Spleen (tissue), 11 donors: Measurements from ENCODE around the gene FRMD4A. TPM values are rescaled to one million over a fixed set of nuclear protein-coding genes. Genes with fewer than 3 reads are reported as not detected.
A peak's percentile ranks its signal among the peaks of the same experiment; 100 is the strongest.

ENCODE experiments used
- DNase-seq: peaks from one replicate; pipeline ENCODE4 v3.0.0-alpha.2; 2020
- H3K27ac ChIP-seq, 8 donors: fragments of 200-600 bp; sonication (generic) in 7 of 8; 1 replicate in 4 of 8; 2 replicates in 4 of 8; pipeline versions ENCODE4 v1.5.0 to v1.8.0; 2016 to 2021; ENCODE audit warnings: inconsistent platforms in 4 of 8, mild to moderate bottlenecking in 4 of 8, moderate library complexity in 1 of 8
- H3K27me3 ChIP-seq, 7 donors: fragments of 200-600 bp; sonication (generic) in 6 of 7; replicated peaks in 1 of 7; 1 replicate in 4 of 7; 2 replicates in 3 of 7; pipeline versions ENCODE4 v1.5.0 to v1.8.0; 2016 to 2021; ENCODE audit warnings: inconsistent platforms in 3 of 7, mild to moderate bottlenecking in 1 of 7
- H3K36me3 ChIP-seq, 6 donors: fragments of 200-600 bp; sonication (generic) in 5 of 6; 1 replicate in 4 of 6; 2 replicates in 2 of 6; pipeline versions ENCODE4 v1.5.0 to v1.8.0; 2016 to 2021; ENCODE audit warnings: inconsistent platforms in 2 of 6
- H3K4me1 ChIP-seq, 6 donors: fragments of 200-600 bp; sonication (generic) in 5 of 6; 1 replicate in 3 of 6; 2 replicates in 3 of 6; pipeline versions ENCODE4 v1.5.0 to v1.8.0; 2016 to 2021; ENCODE audit warnings: inconsistent platforms in 3 of 6
- H3K4me3 ChIP-seq, 8 donors: fragments of 200-600 bp; sonication (generic) in 7 of 8; 1 replicate in 4 of 8; 2 replicates in 4 of 8; pipeline versions ENCODE4 v1.5.0 to v1.8.0; 2016 to 2021; ENCODE audit warnings: inconsistent platforms in 4 of 8, mild to moderate bottlenecking in 4 of 8, moderate library complexity in 2 of 8
- H3K9me3 ChIP-seq, 8 donors: fragments of 200-600 bp; sonication (generic) in 7 of 8; 1 replicate in 4 of 8; 2 replicates in 4 of 8; pipeline versions ENCODE4 v1.5.0 to v1.8.0; 2016 to 2021; ENCODE audit warnings: inconsistent platforms in 4 of 8
- POLR2A ChIP-seq, 3 donors: fragments of 450-650 bp; IDR thresholded peaks; one replicate each; pipeline ENCODE4 v1.5.1; 2017; ENCODE audit warnings: antibody characterized with exemption in 3 of 3, mild to moderate bottlenecking in 1 of 3
- POLR2AphosphoS5 ChIP-seq, 3 donors: sonication (generic); formaldehyde crosslinking; IDR thresholded peaks; one replicate each; pipeline ENCODE4 v1.5.1; 2017; ENCODE audit warnings: antibody characterized with exemption in 3 of 3
- WGBS, 5 donors: extraction: QIAGEN DNeasy Blood & Tissue Kit in 3 of 5; methylation state at CpG; one replicate each; pipeline versions ENCODE4 v1.1.5 to v1.1.7; 2013 to 2018; 5-methylcytosine and 5-hydroxymethylcytosine counted together
- intact Hi-C: fragments of 100-400 bp; cut with DNase I; formaldehyde crosslinking; loops from one replicate; pipeline ENCODE4 v1.15.0; 2023; ENCODE audit warnings: low total_unique reads
- polyA plus RNA-seq, 3 donors: library from polyadenylated mRNA; stranded (reverse); fragments of 200-250 nt; gene quantifications; one replicate each; pipeline ENCODE4 v1.2.1, GENCODE V29; 2013
- total RNA-seq, 7 donors: library from RNA; depleted of rRNA in 3 of 7; stranded (reverse); fragments of >200 nt in 3 of 7; fragmentation: NEBNext Ultra II Directional in 4 of 7; extraction: Animal tissue kit (Norgen Biotek cat#: 25700) in 4 of 7; gene quantifications; one replicate each; pipeline versions ENCODE4 v1.1.0 to v1.2.1, GENCODE V29; 2016 to 2021
- TF ChIP-seq, protein P1 (sequence below), 11 experiments: fragments of 200-600 bp in 7 of 11; fragments of 450-650 bp in 4 of 11; sonication (generic) in 4 of 11; IDR thresholded peaks in 8 of 11; conservative IDR thresholded peaks in 3 of 11; 1 replicate in 7 of 11; 2 replicates in 4 of 11; pipeline versions ENCODE4 v1.4.0 to v1.8.0; 2016 to 2021; ENCODE audit warnings: antibody characterized with exemption in 11 of 11, inconsistent platforms in 4 of 11, mild to moderate bottlenecking in 1 of 11
- donor health status: healthy with polysubstance abuse.
- donor health status: DM: no; HTN: no; CAD: no; lungs with moderate emphysema.
- donor health status: DM: no; HTN: no; CAD: no.
- donor health status: Bipolar disorder and iron deficiency.
- donor health status: healthy.
- donor health status: DM: no; HTN: no; CAD: no.
- donor health status: DM: yes; HTN: yes; CAD: no.

FRMD4A gene
- total and polyA plus RNA-seq, 10 donors, result 9.2 to 141 (median 80.5) TPM

DNA sequence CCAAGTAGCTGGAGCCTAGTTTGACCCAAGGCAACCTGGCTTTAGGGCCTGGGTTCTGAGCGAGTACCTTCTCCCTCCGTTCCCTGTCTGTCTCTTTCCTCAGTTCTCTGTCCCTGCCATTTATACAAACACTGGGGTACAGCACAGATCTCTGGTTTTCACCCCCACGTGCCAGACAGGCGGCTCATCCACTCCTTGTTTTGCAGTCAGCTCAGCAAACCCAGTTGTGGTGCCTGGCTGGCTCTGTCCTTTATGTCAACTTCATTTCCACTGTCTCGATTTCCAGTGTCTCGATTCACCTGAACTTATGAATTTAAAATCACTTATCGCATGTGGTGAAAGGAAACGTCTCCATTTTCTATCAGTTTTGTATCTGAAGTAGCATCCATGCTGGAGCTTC lies 230.8 kb downstream of the FRMD4A start:
- Histone ChIP-seq H3K36me3 (no peaks in the 10 kb centered on the region), H3K27me3 (no peaks in the 10 kb centered on the region), H3K27ac (no peak overlapping the region), H3K4me3 (no peak overlapping the region), H3K9me3 (no peaks in the 10 kb centered on the region), H3K4me1 (no peaks in the 10 kb centered on the region)
- intact Hi-C loops, result loop anchor here (10.0 kb wide), 1 partner anchor 315 kb away; no protein-coding TSS in a partner anchor
- no peak for DNase-seq
- no peak for TF ChIP-seq POLR2A (IDR thresholded peaks at IDR 0.05)
- TF ChIP-seq, protein P1, sequence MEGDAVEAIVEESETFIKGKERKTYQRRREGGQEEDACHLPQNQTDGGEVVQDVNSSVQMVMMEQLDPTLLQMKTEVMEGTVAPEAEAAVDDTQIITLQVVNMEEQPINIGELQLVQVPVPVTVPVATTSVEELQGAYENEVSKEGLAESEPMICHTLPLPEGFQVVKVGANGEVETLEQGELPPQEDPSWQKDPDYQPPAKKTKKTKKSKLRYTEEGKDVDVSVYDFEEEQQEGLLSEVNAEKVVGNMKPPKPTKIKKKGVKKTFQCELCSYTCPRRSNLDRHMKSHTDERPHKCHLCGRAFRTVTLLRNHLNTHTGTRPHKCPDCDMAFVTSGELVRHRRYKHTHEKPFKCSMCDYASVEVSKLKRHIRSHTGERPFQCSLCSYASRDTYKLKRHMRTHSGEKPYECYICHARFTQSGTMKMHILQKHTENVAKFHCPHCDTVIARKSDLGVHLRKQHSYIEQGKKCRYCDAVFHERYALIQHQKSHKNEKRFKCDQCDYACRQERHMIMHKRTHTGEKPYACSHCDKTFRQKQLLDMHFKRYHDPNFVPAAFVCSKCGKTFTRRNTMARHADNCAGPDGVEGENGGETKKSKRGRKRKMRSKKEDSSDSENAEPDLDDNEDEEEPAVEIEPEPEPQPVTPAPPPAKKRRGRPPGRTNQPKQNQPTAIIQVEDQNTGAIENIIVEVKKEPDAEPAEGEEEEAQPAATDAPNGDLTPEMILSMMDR (IDR thresholded peaks at IDR 0.05 in 8 of 11, conservative IDR thresholded peaks at IDR 0.05 in 3 of 11), result no peak
- no peak for TF ChIP-seq POLR2AphosphoS5 (IDR thresholded peaks at IDR 0.05)
- WGBS, 5 donors, result 81 to 88% (median 83%) methylated on average over 8 of the region's 8 CpGs

DNA sequence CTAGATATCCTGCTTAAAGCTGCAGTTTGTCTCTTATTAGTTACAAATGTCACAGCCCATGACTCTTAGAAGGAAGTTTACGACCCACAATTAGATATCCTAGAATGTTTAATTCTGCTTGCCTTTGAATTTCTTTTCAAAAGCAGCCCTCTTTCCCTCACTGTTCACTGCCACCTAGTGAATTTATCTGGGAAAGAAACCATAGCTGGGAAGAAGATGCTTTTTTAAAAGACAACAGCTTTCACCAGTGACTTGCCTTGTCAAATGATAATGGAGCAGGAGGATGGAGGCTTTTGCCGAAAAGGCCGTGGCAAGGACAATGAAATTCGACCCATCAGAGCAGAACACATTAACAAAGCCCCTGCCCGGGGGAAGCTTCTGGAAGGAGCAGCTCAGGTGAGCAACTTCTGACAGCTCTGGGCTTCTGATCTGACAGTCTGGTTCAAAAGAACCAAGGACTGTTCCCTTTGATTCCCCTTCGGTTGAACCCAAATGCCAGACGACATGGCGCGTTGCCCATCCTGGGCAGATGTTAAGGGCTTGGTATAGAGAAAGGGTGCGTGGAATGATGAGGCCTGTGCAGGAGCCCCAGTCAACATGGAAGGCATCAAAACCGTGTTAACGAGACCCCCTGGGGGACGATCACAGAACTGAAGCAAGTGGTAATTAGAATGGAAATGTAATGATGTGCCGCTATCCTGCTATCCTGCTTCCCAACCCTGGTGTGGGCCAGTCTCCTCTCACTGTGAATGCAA lies 236.8 kb downstream of the FRMD4A start:
- H3K9me3 ChIP-seq, result no peaks in the 10 kb centered on the region
- no peaks in the 10 kb centered on the region for H3K4me1 ChIP-seq
- no peaks in the 10 kb centered on the region for H3K36me3 ChIP-seq
- no peak overlapping the region for H3K27ac ChIP-seq
- TF ChIP-seq POLR2A (IDR thresholded peaks at IDR 0.05) (no peak), POLR2AphosphoS5 (IDR thresholded peaks at IDR 0.05) (no peak)
- TF ChIP-seq, protein P1 (IDR thresholded peaks at IDR 0.05 in 8 of 11, conservative IDR thresholded peaks at IDR 0.05 in 3 of 11), result peak in 6 of 11 experiments; percentile 11 to 44 (median 26)
- WGBS, 5 donors, result 67 to 76% (median 71%) methylated on average over 14 of the region's 14 CpGs
- DNase-seq, result no peak
- intact Hi-C loops, result loop anchor here (10.0 kb wide), 1 partner anchor 309 kb away; no protein-coding TSS in a partner anchor
- no peak overlapping the region for H3K4me3 ChIP-seq
- no peaks in the 10 kb centered on the region for H3K27me3 ChIP-seq

DNA sequence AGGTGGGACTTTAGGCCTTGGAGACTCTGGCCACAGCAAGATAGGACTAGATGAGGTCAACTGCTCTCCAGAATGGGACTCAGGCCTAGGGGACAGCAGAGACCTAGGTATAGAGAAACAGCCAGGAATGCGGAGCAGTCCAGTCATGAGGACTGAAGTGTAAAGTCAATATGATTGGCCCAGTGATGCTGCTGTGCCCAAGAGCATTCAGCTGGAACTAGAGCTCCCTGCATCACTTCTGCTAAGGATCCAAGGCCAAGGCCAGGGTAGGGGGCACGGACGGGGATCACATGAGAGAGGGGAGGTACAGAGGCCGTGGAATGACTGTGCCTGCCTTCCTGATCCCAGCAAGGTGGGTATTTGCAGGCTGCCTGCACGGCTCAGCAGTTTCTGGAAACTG lies 237.9 kb downstream of the FRMD4A start:
- DNase-seq, result no peak
- H3K4me3 ChIP-seq, result no peak overlapping the region
- intact Hi-C loops, result loop anchor here (10.0 kb wide), 1 partner anchor 308 kb away; no protein-coding TSS in a partner anchor

More for the DNA sequence above, 237.9 kb downstream of the FRMD4A start:
- TF ChIP-seq, protein P1 (IDR thresholded peaks at IDR 0.05 in 8 of 11, conservative IDR thresholded peaks at IDR 0.05 in 3 of 11), result no peak
- TF ChIP-seq POLR2A (IDR thresholded peaks at IDR 0.05), result no peak
- no peak for TF ChIP-seq POLR2AphosphoS5 (IDR thresholded peaks at IDR 0.05)
- Histone ChIP-seq H3K27me3 (no peaks in the 10 kb centered on the region), H3K36me3 (no peaks in the 10 kb centered on the region), H3K4me1 (no peaks in the 10 kb centered on the region), H3K9me3 (no peaks in the 10 kb centered on the region), H3K27ac (no peak overlapping the region)
- WGBS, 5 donors, result 76 to 90% (median 83%) methylated on average over 4 to 5 of the region's 5 CpGs
